HG03558 (cell line): ENCODE measurements around the gene GHR.

Experiments used
- ATAC-seq: cut with Tn5 transposase; IDR thresholded peaks from one replicate; pipeline ENCODE4 v1.9.1; 2021; ENCODE audit warnings: moderate number of reproducible peaks; ENCODE audit not compliant: unreplicated experiment; ENCODE audit errors: extremely low read depth

Gene GHR

GRCh38 chr5:42461033-42461432 lies 37.8 kb downstream of the GHR start:
- no peak for ATAC-seq

DNA sequence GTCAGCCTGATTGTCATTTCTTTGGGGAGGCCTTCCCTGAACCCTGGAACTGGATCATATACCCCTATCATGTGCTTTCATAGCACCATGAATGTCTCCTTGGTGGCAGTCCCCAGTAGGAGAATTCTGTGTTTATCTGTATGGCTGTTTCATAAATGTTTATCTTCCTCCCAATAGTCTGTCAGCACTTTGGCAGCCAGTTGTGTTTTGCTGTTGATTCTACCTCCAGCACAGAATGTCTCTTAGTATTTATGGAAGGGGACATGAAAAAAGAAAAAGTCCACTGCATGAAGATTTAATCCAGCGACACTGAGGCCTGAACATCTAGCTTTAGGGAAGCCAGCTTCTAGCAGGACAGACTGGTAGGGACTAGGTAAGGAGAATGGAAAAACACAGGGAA lies 38.3 kb downstream of the GHR start:
- ATAC-seq = no peak

DNA sequence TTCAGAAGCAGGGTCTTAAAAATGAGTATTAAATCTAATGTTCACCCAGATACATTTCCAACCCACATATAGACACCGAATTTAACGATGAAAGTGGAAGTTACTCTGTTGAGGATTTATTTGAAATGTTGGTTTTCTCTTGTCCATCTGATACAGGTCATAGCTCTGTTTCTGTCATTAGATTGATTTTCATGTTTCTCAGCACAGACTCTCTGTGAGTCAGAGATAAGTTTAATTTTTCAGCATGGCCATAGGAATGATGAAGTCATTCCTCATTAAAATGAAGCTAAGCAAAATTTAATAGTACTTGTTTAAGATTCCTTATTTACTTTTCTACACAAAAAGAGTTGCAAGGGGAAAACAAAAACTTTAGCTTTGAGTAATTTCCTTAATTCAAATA lies 38.8 kb downstream of the GHR start:
- ATAC-seq = no peak

DNA sequence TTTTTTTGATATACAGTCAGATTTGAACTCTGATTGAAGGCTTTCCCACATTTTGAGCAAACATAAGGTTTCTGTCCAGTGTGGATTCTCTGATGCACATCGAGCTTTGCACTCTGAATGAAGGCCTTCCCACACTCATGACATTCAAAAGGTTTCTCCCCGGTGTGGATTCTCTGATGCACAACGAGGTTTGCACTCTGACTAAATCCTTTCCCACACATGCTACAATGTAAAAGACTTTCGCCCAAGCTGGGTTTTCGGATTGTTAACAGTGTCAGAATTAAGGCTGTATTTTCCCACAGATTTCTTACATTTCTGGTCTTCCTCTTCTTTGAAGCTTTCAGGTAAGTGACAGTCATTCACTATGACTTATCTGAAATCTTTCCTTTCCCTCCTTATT lies 44.3 kb downstream of the GHR start:
- ATAC-seq = no peak

GRCh38 chr5:42467981-42468524 lies 44.8 kb downstream of the GHR start:
- no peak for ATAC-seq

GRCh38 chr5:42483472-42484154 lies 60.4 kb downstream of the GHR start:
- ATAC-seq = no peak

GRCh38 chr5:42487077-42487476 lies 63.8 kb downstream of the GHR start:
- ATAC-seq = no peak

DNA sequence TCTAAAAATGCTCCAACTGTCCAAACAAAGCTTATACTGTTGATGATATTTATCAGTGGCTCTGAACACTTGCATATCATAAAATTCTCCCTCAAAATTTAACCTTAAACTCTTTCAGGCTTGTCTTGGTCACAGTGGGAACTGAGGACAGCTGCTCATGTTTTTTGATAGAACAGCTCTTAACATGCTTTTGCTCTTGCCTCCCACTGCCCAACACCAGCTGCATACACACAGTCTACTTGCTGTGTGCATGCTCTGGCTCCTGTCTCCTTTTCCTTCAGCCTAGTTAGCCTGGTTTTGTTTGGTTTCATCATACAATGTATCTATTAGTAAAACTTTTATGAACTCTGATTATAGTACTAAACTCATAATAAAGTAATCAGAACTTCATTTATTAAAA lies 64.6 kb downstream of the GHR start:
- no peak for ATAC-seq

GRCh38 chr5:42490831-42491230 lies 67.6 kb downstream of the GHR start:
- no peak for ATAC-seq

- ATAC-seq = no peak
Observed at GRCh38 chr5:42491699-42492098, 68.5 kb downstream of the GHR start.

DNA sequence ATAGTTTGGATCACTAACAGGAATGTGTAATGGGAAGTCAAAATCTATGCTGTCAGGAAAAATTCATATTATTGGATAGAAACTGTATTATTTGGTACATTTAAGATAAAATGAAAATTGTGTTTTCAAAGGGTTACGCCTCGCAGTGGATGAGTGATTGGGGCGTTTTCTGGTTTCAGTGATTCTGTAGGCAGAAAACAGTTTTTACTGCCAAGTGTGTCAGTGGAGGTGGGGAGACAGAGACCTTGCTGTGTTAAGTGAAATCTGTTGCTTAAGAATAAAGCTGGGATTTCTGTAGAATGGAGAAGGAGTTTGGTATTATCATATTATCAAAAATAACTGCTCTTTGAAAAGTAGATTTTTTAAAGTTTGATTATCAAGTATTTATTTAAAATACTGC lies 69.7 kb downstream of the GHR start:
- ATAC-seq = no peak

- ATAC-seq = no peak
Observed at GRCh38 chr5:42494414-42494813, 71.2 kb downstream of the GHR start.

DNA sequence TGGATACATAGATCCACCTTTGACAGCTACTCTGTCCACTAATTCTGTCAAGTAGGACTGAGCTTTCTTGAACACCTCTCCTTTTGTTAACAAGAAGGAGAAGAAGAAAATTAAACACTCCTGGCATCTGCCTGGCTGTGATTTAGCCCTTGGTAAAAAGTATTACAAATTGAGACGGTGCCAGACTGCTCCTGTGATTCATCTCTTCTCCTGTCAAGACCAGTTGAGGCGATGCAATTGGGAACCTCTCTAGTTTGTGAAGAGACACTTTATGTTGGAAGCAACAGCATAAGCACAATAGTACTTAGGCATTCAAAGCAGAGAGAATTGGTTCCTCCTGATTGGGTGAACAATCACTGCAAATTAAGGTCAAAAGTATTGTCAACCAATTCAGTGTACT lies 72.7 kb downstream of the GHR start:
- no peak for ATAC-seq

GRCh38 chr5:42496397-42497156 lies 73.3 kb downstream of the GHR start:
- ATAC-seq = no peak

DNA sequence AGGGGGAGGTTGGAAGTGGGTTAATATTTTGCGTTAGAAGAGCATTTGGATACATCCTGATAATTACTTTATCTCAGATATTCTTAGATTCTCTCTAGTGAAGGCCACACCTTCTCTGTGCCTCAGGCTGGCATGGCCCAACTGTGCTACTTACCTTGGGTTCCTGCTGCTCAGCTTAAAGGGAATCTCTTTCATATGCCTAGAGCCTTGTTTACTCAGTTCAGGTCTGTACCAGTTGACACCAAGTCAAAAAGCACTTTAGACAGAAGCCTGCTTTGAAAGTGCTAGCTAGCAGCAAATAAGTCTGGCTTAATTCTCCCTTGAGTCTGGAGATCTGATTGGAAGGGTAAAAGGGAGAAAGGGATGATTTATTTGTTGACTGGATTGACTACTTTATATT lies 74.8 kb downstream of the GHR start:
- ATAC-seq = no peak

- ATAC-seq = no peak
Observed at GRCh38 chr5:42499016-42499415, 75.8 kb downstream of the GHR start.

- ATAC-seq = no peak
Observed at GRCh38 chr5:42500003-42500599, 76.9 kb downstream of the GHR start.

GRCh38 chr5:42502613-42503470 lies 79.6 kb downstream of the GHR start:
- ATAC-seq = no peak

DNA sequence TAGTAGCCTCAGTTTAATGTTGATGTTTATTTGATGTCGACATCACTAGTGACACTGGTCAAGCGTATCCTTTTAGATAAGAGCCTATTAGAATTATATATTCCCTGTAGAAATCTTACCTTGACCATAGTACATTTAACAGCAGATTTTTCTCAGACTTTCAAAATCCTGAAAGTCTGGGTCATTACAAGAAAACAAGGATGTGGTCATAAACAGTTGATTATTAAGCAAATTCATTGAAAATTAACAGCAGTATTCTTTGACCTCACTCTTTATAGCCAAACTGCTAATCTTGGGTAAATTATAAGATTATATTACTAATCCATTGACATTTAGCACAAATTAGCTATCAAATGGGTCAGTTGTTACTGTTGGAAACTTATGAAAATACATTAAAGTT lies 83.4 kb downstream of the GHR start:
- no peak for ATAC-seq

DNA sequence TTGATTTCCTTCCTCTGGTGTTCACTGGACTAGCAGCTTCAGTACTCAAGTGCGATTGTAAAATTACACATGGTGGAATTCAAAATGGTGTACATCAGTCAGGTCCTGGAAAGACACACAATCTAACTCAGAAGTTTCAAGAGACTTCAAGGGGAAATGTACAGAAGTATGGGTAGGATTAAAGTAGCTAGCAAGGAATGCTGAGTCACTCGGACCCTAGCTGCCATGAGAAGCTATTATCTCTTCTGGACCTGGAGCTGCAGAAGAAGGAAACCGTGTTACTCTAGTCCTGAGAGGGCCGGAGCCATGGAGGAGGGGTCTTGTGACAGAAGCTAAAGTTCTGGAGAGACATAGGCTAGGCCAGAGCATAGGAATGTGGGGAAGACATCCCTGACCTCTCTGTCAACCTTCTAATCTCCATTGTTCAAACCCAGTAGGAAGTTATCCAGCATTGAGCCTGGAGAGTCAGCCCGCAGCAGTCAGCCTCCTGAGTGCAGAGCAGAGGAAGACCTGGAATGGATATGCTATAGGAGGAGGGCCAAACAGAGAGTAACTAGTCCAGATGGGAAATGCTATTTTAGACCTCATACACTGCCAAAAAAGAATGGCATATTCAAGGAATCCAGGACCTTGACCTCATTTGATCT lies 84.3 kb downstream of the GHR start:
- no peak for ATAC-seq
